Ectodermal cell (in vitro differentiated cells): Measurements from ENCODE around the gene SLC12A2.

ENCODE experiments used
- H3K27ac ChIP-seq: 2 replicates; pipeline ENCODE4 v1.7.0; 2013; ENCODE audit warnings: mild to moderate bottlenecking, low read depth, low read length; ENCODE audit not compliant: insufficient read depth, poor library complexity, severe bottlenecking
- H3K27me3 ChIP-seq: 2 replicates; pipeline ENCODE4 v1.7.0; 2013; ENCODE audit warnings: mild to moderate bottlenecking, low read length; ENCODE audit not compliant: insufficient read depth, control insufficient read depth, poor library complexity, severe bottlenecking
- H3K36me3 ChIP-seq: one replicate; pipeline ENCODE4 v1.7.0; 2013; ENCODE audit warnings: low read length; ENCODE audit not compliant: control insufficient read depth, insufficient read depth
- H3K4me1 ChIP-seq: one replicate; pipeline ENCODE4 v1.7.0; 2013; ENCODE audit warnings: low read length; ENCODE audit not compliant: control insufficient read depth, insufficient read depth
- H3K4me3 ChIP-seq: 2 replicates; pipeline ENCODE4 v1.7.0; 2013; ENCODE audit warnings: low read depth, low read length, control low read depth; ENCODE audit not compliant: insufficient read depth
- H3K9me3 ChIP-seq: 2 replicates; pipeline ENCODE4 v1.7.0; 2013; ENCODE audit warnings: mild to moderate bottlenecking, low read length, moderate library complexity; ENCODE audit not compliant: control insufficient read depth
- WGBS, 2 experiments: methylation state at CpG; one replicate each; pipeline ENCODE4 v1.1.7; 2013; ENCODE audit warnings: missing lambda C conversion rate in 2 of 2; 5-methylcytosine and 5-hydroxymethylcytosine counted together

Gene SLC12A2

GRCh38 chr5:128097224-128097623 lies 13.7 kb downstream of the SLC12A2 start:
- WGBS, 2 experiments: no CpG with 5 or more reads among the region's 1 CpG
- H3K27ac ChIP-seq: no peak overlapping the region
- no peaks in the 10 kb centered on the region for H3K36me3 ChIP-seq
- H3K9me3 ChIP-seq: no peaks in the 10 kb centered on the region
- no peak overlapping the region for H3K4me3 ChIP-seq
- H3K27me3 ChIP-seq: no peaks in the 10 kb centered on the region
- H3K4me1 ChIP-seq: no peaks in the 10 kb centered on the region

- H3K9me3 ChIP-seq: no peaks in the 10 kb centered on the region
- H3K4me1 ChIP-seq: no peaks in the 10 kb centered on the region
- H3K4me3 ChIP-seq: no peak overlapping the region
- H3K27me3 ChIP-seq: no peaks in the 10 kb centered on the region
- H3K36me3 ChIP-seq: no peaks in the 10 kb centered on the region
- H3K27ac ChIP-seq: no peak overlapping the region
Measured at GRCh38 chr5:128097781-128098180, 14.2 kb downstream of the SLC12A2 start.

GRCh38 chr5:128099944-128100343 lies 16.4 kb downstream of the SLC12A2 start:
- Histone ChIP-seq H3K9me3 (no peaks in the 10 kb centered on the region), H3K4me3 (no peak overlapping the region), H3K27me3 (no peaks in the 10 kb centered on the region), H3K36me3 (no peaks in the 10 kb centered on the region), H3K27ac (no peak overlapping the region), H3K4me1 (no peaks in the 10 kb centered on the region)
- 97% methylated on average over 3 to 4 of the region's 5 CpGs for WGBS, 2 experiments

- Histone ChIP-seq H3K9me3 (no peaks in the 10 kb centered on the region), H3K27ac (no peak overlapping the region), H3K27me3 (no peaks in the 10 kb centered on the region), H3K36me3 (no peaks in the 10 kb centered on the region), H3K4me1 (no peaks in the 10 kb centered on the region), H3K4me3 (no peak overlapping the region)
- WGBS, 2 experiments: 80 to 89% methylated on average over 3 of the region's 5 CpGs
Measured at GRCh38 chr5:128100860-128101557, 17.4 kb downstream of the SLC12A2 start.

- WGBS, 2 experiments: 100% methylated on average over 1 of the region's 1 CpG
- no peaks in the 10 kb centered on the region for H3K36me3 ChIP-seq
- H3K27ac ChIP-seq: no peak overlapping the region
- no peaks in the 10 kb centered on the region for H3K27me3 ChIP-seq
- H3K9me3 ChIP-seq: no peaks in the 10 kb centered on the region
- H3K4me1 ChIP-seq: no peaks in the 10 kb centered on the region
- H3K4me3 ChIP-seq: no peak overlapping the region
Measured at GRCh38 chr5:128101676-128102075, 18.1 kb downstream of the SLC12A2 start.

GRCh38 chr5:128105203-128105602 lies 21.6 kb downstream of the SLC12A2 start:
- Histone ChIP-seq H3K27ac (no peak overlapping the region), H3K9me3 (no peaks in the 10 kb centered on the region), H3K4me3 (no peak overlapping the region), H3K36me3 (no peaks in the 10 kb centered on the region), H3K4me1 (no peaks in the 10 kb centered on the region), H3K27me3 (no peaks in the 10 kb centered on the region)
- 95 to 96% methylated on average over 7 of the region's 7 CpGs for WGBS, 2 experiments

- WGBS, 2 experiments: 95 to 96% methylated on average over 14 of the region's 14 CpGs
- no peak overlapping the region for H3K4me3 ChIP-seq
- no peak overlapping the region for H3K27ac ChIP-seq
- H3K4me1 ChIP-seq: no peaks in the 10 kb centered on the region
- H3K9me3 ChIP-seq: no peaks in the 10 kb centered on the region
- H3K36me3 ChIP-seq: no peaks in the 10 kb centered on the region
- H3K27me3 ChIP-seq: no peaks in the 10 kb centered on the region
Measured at GRCh38 chr5:128109138-128109537, 25.6 kb downstream of the SLC12A2 start.

GRCh38 chr5:128109766-128110165 lies 26.2 kb downstream of the SLC12A2 start:
- Histone ChIP-seq H3K9me3 (no peaks in the 10 kb centered on the region), H3K36me3 (peaks cover 1% of the 10 kb centered on the region)
- WGBS, 2 experiments: 96 to 97% methylated on average over 1 of the region's 1 CpG

GRCh38 chr5:128111818-128112448 lies 28.4 kb downstream of the SLC12A2 start:
- 69 to 87% methylated on average over 2 of the region's 2 CpGs for WGBS, 2 experiments
- H3K4me3 ChIP-seq: no peak overlapping the region
- H3K27ac ChIP-seq: no peak overlapping the region
- peaks cover 3% of the 10 kb centered on the region for H3K36me3 ChIP-seq
- no peaks in the 10 kb centered on the region for H3K4me1 ChIP-seq
- H3K9me3 ChIP-seq: no peaks in the 10 kb centered on the region
- no peaks in the 10 kb centered on the region for H3K27me3 ChIP-seq

More at GRCh38 chr5:128109766-128110165, 26.2 kb downstream of the SLC12A2 start:
- no peaks in the 10 kb centered on the region for H3K4me1 ChIP-seq
- H3K4me3 ChIP-seq: no peak overlapping the region
- no peaks in the 10 kb centered on the region for H3K27me3 ChIP-seq
- no peak overlapping the region for H3K27ac ChIP-seq

- Histone ChIP-seq H3K4me3 (no peak overlapping the region), H3K27ac (no peak overlapping the region), H3K27me3 (no peaks in the 10 kb centered on the region), H3K36me3 (peaks cover 3% of the 10 kb centered on the region), H3K9me3 (no peaks in the 10 kb centered on the region), H3K4me1 (no peaks in the 10 kb centered on the region)
- 92 to 94% methylated on average over 2 to 3 of the region's 3 CpGs for WGBS, 2 experiments
Measured at GRCh38 chr5:128116445-128116844, 32.9 kb downstream of the SLC12A2 start.
